ENCODE measurements around the gene PITPNB.

The PITPNB gene

GRCh38 chr22:27918341-27919221 lies 475 bp downstream of the PITPNB start:
- DNase-seq = no peak

GRCh38 chr22:27915986-27916385 lies 3.1 kb downstream of the PITPNB start:
- no peak for DNase-seq

- DNase-seq = no peak
Measured at GRCh38 chr22:27913162-27913741, 5.8 kb downstream of the PITPNB start.

- no peak for DNase-seq
Measured at GRCh38 chr22:27912101-27912500, 7.0 kb downstream of the PITPNB start.

GRCh38 chr22:27911330-27911729 lies 7.7 kb downstream of the PITPNB start:
- no peak for DNase-seq

- DNase-seq = no peak
Measured at GRCh38 chr22:27906241-27906640, 12.8 kb downstream of the PITPNB start.

GRCh38 chr22:27905653-27906052 lies 13.4 kb downstream of the PITPNB start:
- DNase-seq = no peak

- no peak for DNase-seq
Measured at GRCh38 chr22:27903805-27904473, 15.1 kb downstream of the PITPNB start.

GRCh38 chr22:27900153-27900552 lies 18.9 kb downstream of the PITPNB start:
- DNase-seq = no peak

- no peak for DNase-seq
Measured at GRCh38 chr22:27896245-27896644, 22.8 kb downstream of the PITPNB start.

- no peak for DNase-seq
Measured at GRCh38 chr22:27895600-27895999, 23.5 kb downstream of the PITPNB start.

- no peak for DNase-seq
Measured at GRCh38 chr22:27892811-27893210, 26.2 kb downstream of the PITPNB start.

- DNase-seq = no peak
Measured at GRCh38 chr22:27892064-27892463, 27.0 kb downstream of the PITPNB start.

GRCh38 chr22:27888310-27888709 lies 30.7 kb downstream of the PITPNB start:
- DNase-seq = no peak

- no peak for DNase-seq
Measured at GRCh38 chr22:27886843-27887151, 32.3 kb downstream of the PITPNB start.

- DNase-seq = peak; percentile 10
Measured at GRCh38 chr22:27885977-27886842, 32.8 kb downstream of the PITPNB start.

GRCh38 chr22:27883656-27884350 lies 35.3 kb downstream of the PITPNB start:
- DNase-seq = no peak

GRCh38 chr22:27882507-27883290 lies 36.4 kb downstream of the PITPNB start:
- DNase-seq = no peak

GRCh38 chr22:27881421-27881820 lies 37.6 kb downstream of the PITPNB start:
- no peak for DNase-seq

GRCh38 chr22:27880778-27881394 lies 38.2 kb downstream of the PITPNB start:
- DNase-seq = peak; percentile 53

- peak; percentile 9 for DNase-seq
Measured at GRCh38 chr22:27879923-27880322, 39.1 kb downstream of the PITPNB start.
